HG03039 (cell line): Measurements from ENCODE around the gene UST.
"Not testable (repeated sequence)": the region's sequence is repeated elsewhere in the genome, so short reads cannot be mapped to it uniquely, and the experiment has no call there.

Experiments used
- ATAC-seq: cut with Tn5 transposase; IDR thresholded peaks from one replicate; pipeline ENCODE4 v1.9.1; 2021; ENCODE audit warnings: mild to moderate bottlenecking, moderate library complexity; ENCODE audit not compliant: unreplicated experiment

Gene UST

DNA sequence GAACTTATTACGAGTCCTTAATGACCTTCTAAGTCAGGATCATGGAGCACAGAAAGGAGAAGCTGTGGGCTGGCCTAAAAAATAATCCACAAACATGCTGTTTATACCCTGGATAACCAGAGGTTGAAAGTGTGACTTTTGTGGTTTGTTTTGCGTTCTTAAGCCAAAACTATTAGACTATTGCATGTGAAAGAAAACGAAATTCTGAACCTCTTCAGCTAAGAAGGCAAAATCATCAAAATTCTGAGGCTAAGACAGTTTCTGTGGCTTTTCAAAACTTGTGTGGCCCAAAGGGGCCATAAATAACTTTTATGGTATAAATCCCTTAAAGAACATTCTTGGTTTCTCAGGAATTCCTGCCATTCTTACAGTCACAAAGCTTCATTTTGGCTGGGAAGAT lies 251.0 kb downstream of the UST start:
- no peak for ATAC-seq

DNA sequence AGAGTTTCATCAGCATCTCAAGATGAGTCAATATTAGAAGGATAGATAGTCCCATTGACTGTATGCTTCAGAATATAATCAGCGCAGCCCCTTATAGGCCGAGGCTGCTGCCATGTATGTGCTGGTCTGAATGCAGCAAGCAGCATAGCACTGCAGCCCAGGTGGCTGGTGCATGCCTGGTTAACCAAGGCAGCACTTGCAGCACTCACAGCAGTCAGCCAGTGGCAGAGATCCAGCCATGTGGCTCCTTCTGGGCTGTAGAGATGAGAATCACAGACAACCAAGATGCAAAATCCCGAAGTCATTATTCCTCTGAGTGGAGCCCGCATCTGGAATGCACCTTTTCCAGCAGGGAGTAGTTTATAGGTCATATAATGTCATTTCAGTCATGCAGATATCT lies 251.9 kb downstream of the UST start:
- no peak for ATAC-seq

DNA sequence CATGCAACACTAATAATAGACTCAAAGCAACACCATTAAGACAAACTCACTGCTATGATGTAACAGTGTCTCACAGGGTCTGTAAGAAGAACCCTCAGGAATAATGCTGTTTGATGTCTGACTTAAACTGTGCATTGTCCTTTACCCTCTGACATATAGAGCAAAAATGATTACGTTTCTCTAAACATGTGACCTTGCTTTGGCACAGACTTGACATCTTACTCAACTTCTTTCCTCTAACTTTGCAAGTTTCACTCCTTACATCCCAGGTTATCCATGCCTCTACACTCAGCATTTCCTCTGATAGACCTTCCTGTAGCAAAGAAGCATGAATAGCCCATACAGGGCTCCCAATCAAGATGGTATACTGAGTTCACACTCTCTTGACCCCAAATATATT lies 252.7 kb downstream of the UST start:
- ATAC-seq = no peak

DNA sequence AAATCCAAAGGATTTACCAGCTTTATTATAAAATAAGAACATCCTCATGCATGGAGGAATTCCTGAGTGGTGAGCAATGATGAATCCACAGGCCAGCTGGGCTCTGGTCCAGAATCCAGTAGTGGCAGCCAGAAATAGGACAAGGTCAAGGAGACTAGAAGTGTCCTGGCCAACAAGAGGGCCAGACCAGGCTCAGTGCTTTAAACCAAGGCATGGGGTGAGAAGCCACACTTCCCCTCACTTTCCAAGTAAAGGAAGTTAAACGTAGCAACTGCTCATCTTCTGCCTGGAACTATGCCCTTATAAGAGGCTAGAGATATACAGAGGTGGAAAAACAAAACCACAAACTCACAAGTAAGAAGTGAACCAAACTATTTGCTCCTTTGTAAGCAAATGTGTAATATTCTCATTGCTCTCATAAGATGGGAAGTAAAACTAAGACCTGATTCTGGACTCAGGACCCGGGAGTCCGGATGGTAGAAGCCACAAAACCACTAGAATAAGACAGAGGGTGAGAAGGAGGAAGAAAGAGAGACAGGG lies 253.2 kb downstream of the UST start:
- ATAC-seq = no peak

DNA sequence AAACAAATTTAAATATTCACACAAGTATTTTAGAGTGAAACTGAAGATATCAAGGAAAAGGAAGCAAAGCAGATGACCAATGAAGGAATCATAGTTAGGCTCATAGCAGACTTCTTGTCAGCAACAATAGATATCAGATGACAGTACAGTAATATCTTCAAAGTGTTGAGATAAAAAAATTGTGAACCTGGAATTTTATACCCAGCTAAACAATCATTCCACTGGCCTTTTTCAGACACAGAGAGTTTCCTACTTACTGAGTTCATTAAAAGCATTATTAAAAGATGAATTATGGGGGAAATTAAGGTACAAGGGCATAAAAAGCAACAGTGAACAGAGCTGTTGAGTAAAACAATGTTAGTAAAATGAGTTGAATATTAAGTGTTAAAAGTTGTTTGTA lies 254.6 kb downstream of the UST start:
- ATAC-seq = no peak

DNA sequence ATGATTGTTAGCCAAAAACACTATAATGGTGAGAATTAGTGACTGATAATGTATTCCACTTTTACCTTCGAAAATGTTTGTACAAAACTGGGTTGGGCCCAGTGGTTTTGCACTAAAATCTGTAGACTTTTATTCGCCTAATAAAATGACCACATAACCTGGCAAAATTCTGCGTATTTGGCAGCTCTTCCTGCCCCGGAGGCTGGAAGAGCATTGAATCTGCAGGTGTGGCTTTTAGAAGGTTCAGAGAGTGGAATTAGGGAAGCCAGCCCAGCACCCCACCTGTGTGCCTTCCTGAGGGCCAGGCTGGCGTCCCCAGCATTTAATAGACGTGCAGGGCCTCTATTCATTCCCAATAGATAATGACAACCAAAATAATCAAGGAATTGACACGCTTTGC lies 256.7 kb downstream of the UST start:
- no peak for ATAC-seq

DNA sequence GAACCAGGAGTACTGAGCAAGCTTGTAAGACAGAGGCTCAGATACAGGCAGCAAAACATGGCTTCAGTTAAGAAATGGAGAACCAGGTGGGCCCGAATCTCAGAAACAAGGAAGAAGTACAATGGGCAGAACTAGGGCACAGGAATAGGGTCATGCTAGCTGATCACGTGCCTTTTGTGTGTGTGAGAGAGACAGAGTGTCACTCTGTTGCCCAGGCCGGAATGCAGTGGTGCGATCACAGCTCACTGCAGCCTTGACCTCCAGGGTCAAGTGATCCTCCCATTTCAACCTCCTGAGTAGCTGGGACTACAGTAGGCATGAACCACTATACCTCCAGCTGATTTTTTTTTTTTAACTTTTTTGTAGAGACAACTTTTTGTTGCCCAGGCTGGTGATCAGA lies 257.8 kb downstream of the UST start:
- no peak for ATAC-seq

DNA sequence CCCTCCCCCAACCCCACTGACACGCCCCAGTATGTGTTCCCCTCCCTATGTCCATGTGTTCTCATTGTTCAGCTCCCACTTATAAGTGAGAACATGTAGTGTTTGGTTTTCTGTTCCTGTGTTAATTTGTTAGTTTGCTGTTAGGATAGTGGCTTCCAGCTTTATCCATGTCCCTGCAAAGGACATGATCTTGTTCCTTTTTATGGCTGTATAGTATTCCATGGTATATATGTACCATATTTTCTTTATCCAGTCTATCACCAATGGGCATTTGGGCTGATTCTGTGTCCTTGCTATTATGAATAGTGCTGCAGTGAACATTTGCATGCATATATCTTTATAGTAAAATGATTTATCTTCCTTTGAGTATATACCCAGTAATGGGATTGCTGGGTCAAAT lies 259.4 kb downstream of the UST start:
- not testable (repeated sequence) for ATAC-seq

DNA sequence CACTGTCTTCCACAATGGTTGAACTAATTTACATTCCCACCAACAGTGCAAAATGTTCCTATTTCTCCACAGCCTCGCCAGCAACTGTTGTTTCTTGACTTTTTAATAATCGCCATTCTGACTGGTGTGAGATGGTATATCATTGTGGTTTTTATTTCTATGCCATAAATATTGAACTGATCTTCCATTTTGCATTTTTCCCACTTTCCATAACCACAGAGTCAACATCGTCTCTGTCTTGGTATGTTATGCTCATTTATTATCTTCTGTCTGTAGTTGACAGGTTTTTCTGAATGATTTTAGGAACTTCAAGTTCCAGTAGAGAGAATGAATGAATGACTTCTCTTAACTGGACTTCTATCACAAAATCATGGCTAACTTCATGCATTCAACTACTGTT lies 259.8 kb downstream of the UST start:
- no peak for ATAC-seq

DNA sequence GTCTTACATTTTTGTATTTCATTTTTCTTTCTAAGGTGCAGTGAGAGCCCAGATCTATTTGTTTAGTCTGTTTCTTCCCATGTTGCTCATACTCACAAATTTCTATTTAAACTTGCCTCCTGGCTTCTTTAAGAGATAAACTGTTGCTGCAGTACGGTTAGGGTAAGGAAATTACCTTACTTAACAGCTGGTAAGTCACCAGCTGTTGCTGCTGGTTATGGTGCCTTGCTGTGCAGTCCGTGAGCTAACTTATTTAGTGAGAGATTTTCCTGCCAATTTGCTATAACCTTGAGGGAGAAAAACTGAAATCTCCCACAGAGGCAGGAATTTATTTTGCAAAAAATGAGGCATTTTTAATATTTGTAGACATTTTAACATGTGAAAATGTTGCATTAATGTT lies 261.0 kb downstream of the UST start:
- no peak for ATAC-seq

DNA sequence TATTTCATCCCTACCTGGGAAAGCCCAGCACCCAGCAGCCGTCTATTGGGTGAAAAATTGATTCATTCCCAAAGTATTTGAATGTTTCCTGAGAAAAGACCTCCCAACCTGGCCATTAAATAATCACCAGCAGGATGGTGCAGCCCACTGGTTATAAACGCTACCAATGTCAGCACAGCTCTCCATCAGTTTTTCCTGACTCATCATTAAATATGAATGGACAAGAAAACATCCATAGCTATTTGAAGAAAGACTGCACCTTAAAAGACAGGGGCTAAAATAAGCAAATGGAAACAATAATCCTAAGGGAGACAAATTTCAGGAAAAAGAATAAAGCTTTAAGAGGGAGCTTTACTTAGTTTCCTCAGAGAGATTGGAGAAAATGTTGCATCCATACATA lies 261.9 kb downstream of the UST start:
- ATAC-seq = no peak

DNA sequence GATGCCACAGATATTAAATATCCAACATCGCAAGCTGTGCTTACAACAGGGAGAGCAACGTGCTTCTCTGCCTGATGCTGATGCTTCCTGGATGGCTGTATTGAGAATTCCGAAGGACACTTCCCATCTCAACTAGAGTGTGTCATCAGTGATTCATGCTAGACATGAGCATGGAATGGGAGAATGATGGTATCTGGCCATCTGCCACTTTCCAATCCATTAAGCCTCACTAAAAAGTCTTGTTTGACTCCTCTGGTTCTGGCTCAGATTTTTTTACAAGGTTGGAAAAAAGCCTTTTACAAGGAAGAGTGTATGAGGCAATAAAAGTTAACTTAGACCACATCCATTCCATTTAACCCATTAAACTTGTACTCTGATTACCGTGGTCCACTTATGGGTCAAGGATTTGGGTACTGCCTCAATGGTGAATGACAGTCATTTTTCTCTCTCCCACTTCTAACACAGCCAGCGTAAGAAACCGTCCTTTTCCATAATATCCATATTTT lies 265.3 kb downstream of the UST start:
- no peak for ATAC-seq

DNA sequence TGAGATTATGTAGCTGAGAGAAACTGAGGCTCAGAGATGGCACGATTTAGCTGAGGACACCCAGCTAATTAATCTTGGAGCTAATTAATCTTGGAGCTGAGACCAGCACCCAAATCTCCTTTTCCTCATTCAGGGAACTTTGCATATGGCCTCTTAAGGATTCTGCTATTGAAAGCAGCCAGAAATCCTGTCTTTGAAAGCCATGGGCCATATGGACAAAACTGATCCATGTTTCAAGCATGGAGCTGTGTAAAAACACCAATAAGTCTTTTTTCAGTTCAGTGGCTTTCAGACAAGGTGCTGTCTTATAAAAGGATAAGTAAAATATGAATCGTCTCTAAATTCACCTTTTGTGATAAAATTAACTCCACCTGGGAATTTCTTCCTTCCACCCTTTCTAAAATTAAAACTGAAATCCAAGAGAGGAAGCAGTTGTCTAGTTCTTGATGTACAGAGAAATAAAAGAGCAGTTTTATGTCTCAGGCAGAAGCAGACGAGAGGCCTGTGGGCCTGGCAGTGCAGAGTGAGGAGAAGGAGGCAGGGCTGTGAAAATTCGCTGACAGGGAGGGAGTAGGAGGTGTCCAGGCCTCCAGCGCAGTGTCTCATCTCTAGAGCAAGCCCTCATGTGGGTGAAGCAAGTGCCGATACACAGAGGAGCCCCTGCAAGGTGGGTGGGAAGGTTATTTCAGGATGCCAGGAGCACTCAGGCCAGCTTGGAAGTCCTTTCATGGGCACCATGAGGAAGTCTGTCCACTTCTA lies 266.9 kb downstream of the UST start:
- ATAC-seq = no peak

DNA sequence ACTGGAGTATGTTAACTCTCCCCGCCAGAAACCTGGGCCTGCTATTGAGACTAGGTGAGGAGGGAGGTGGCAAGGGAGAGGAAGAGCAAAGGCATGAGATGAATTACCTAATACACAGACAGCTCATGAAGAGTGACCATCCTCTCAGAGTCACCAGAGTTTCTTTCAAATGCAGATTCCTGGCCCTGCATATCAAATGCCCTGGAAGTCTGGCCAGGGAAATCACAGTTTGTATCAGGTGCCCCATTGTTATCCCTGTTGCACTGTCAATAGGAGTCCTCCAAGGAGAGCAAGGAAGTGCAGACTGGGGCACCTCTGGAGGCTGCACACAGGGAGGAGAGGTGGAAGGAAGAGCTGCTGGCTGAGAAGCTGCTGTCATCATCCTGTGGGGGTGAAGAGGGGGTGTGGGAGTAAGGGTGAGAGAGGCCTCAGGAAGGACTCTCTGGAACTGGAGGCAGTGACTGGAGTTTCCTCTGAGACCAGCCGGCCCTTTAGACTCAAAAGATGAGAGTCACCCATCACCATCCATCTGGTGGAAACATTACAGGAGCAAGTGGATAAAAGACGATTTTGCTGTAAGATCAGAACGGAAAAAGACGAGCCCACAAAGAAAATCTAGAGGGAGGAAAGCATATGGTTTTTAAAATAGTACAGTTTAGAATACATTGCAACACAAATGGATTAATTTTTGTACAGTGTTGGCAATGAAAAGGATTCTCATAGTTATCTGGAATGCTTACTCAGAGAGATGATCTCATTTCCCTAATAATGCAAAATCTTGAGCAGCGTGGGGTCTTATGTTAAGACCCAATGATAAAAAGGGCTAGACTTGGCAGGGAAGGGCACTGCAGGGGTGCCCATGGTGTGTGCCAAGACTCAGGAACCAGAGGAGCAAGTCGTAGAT lies 268.1 kb downstream of the UST start:
- ATAC-seq = no peak

DNA sequence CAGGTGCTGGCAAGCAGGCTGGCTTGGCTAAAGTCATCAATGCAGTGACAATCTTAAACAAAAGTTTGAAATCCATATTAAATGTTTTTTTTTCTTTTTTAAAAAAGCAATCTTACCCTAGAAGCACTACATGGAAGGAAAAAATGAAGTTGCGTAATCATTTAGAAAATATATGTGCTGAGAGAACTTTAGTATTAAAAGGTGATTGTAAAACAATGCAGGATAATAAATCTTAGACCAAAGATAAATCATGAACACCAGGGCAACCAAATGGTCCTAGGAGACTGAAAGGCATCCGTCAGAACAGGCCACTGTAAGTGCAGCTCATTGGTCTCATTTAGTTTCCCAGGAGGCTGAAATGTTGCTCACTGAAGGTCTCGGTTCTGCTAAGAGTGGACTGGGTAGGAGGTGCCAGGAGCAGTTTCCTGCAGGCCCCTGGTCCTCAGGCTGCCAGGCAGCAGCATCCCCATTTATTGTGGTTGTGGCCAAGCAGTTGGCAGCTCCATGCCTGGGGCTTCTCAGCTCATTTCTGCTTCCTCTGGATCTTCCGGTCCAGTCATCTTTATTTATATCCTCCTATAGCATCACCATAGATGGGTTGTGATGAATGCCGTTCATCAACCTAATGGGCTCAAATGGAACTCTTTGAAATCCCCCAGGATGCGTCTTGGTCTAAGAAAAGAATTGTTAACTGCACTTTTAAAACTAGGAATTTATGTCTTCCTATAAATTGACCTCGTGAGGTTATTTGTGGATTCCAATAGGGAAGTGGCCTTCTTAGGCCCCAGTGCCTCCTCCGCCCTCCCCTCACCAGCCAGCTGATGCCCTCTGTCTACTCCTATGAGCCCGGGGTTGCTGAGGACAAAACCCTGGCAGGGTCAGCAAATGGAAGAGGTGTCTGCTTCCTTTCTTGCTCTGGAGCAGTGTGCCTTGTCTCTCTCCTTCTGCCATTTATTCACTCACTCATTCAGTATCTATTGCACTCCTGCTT lies 269.0 kb downstream of the UST start:
- no peak for ATAC-seq

DNA sequence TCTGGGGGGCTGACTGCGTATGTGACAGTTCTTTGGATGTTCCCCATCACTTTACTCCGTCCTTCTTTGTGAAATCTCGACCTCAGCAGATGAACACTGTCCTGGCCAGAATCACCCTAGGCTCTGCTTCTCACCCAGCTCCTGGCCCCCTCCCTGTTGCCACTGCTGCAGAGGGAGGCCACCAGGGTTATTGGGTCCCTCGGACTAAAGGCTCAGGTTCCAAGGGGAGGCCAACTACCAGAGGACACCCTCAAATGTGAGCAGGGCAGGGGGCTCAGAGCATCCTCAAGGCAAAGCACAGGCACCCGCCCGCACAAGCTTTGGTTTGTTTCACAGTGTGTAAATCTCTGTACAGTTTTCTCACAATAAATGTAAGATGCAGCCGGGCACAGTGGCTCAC lies 269.9 kb downstream of the UST start:
- no peak for ATAC-seq

DNA sequence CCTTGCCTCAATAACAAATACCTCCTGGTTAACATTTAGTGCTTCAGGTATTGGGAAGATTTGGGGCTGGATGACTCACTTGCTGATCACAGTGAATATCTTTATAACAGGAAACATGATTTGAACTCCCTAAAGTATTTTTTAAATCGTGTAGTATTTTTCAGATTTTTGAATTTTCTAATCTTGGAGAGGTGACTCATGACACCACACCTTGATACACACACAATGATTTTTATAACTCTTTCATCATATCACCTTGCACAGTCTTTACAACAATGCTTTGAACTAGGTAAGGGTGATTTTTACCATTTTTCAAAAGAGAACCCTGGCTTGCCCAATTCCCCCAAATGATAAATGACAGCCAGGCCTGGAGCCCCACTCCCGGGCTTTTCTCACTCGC lies 273.5 kb downstream of the UST start:
- ATAC-seq = no peak

DNA sequence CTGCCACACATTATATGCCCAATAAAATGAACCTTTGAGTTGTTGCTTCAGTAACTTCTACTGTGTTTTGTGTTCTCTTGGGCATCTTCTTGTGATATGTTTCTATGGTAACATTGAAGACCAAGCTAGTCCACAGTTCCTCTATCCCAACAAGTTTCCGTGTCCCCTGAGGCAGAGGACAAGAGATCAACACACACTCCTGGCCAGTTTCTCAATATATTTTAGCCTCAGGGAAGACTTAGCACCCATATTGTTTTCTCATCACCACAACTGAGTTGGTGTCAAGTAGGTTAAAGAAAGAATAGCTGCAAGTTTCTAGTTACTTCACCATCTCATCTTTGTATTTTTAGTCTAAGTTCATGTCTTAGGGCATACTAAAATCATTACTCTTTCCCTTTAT lies 277.5 kb downstream of the UST start:
- no peak for ATAC-seq

DNA sequence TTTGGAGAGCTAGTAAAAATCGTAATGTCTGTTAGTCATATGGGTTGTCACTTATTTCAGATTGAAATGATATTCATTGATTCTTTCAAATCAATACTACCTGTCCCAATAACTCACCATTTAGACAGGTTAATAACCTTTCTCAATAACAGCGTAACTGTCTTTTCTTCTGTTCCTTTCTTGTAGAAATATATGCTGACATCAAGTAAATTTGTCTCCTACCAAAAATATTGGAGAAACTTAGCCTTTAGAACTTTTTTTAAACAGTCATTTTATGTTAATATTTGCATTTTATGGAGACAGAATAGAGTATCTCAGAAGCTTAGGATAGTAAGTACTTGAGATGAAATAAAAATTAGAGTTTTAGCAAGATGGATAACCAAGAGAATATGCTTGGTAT lies 278.2 kb downstream of the UST start:
- ATAC-seq = no peak

DNA sequence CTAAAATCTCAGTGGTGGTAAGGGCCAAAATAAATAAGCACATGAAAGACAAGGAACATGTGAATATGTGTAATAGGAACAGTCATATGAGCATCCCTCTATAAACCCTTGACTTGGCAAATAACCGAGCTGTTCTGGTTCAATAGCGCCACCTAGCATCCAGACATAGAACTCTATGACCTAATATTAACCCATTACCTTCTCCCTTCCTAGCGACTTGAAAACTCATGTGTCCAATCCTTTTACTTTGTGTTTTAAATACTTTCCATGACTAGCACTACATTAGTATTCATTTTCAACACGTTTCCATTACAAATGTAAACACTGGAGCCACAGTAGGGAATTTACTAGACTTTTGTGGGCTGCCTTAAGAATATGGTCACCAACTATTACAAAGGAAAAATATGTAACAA lies 279.7 kb downstream of the UST start:
- ATAC-seq = no peak

DNA sequence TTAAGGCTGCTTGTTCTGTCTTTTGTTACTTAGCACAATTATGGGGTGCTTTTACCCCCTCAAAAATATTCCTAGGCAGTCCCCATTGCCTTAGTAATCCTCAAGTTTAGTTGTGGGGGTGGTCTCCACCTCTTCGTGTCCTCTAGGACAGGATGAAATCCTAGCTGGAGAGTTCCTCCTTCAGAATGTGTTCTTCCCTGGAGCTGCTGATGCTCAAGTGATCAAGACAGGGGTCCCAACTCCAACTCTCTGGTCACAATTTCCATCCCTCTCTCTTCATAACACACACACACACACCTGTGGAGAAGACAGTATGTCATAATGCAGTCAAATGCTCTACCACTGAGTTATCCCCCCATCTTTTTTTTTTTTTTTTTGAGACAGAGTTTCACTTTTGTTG lies 280.7 kb downstream of the UST start:
- no peak for ATAC-seq
